ENCODE measurements around the gene ARHGDIA. TPM values are rescaled to one million over a fixed set of nuclear protein-coding genes. Genes with fewer than 3 reads are reported as not detected.

The ARHGDIA gene
- total and polyA plus RNA-seq, 12 donors, result 89.9 to 263 (median 110) TPM

GRCh38 chr17:81846743-81847689 is 24.1 kb downstream of the ARHGDIA start:
- no peak for ATAC-seq
- WGBS, 2 donors, result 80 to 85% methylated on average over 24 of the region's 24 CpGs
- H3K4me3 ChIP-seq, result no peak overlapping the region
- H3K9me3 ChIP-seq, result no peaks in the 10 kb centered on the region
- no peak for TF ChIP-seq CTCF (IDR thresholded peaks at IDR 0.05)
- H3K27ac ChIP-seq, result no peak overlapping the region
- intact Hi-C loops (cut with DNase I), result no loop called here
- peaks cover 22 to 99% (median 65%) of the 10 kb centered on the region in 9 donors for H3K36me3 ChIP-seq
- H3K27me3 ChIP-seq, result no peaks in the 10 kb centered on the region
- no peak for DNase-seq
- H3K4me1 ChIP-seq, result no peaks in the 10 kb centered on the region

GRCh38 chr17:81845881-81846742 is 25.0 kb downstream of the ARHGDIA start:
- 94 to 95% methylated on average over 38 of the region's 38 CpGs for WGBS, 2 donors

GRCh38 chr17:81845361-81845760 is 25.8 kb downstream of the ARHGDIA start:
- TF ChIP-seq CTCF (IDR thresholded peaks at IDR 0.05), result no peak
- Histone ChIP-seq H3K27me3 (no peaks in the 10 kb centered on the region), H3K4me3 (no peak overlapping the region), H3K27ac (no peak overlapping the region), H3K9me3 (no peaks in the 10 kb centered on the region), H3K36me3 (peaks cover 21 to 83% (median 57%) of the 10 kb centered on the region in 9 donors), H3K4me1 (peaks cover 0 to 14% (median 9%) of the 10 kb centered on the region in 9 donors)
- 86 to 92% methylated on average over 13 of the region's 13 CpGs for WGBS, 2 donors
- intact Hi-C loops (cut with DNase I), result no loop called here
- no peak for ATAC-seq
- no peak for DNase-seq

More at GRCh38 chr17:81845881-81846742, 25.0 kb downstream of the ARHGDIA start:
- intact Hi-C loops (cut with DNase I), result no loop called here
- H3K27me3 ChIP-seq, result no peaks in the 10 kb centered on the region
- no peak overlapping the region for H3K4me3 ChIP-seq
- H3K27ac ChIP-seq, result no peak overlapping the region
- DNase-seq (no peak), ATAC-seq (peak in 1 of 8 donors; percentile 29)
- no peaks in the 10 kb centered on the region for H3K9me3 ChIP-seq
- H3K36me3 ChIP-seq, result peaks cover 21 to 90% (median 61%) of the 10 kb centered on the region in 9 donors
- peaks cover 0 to 7% (median 5%) of the 10 kb centered on the region in 9 donors for H3K4me1 ChIP-seq
- no peak for TF ChIP-seq CTCF (IDR thresholded peaks at IDR 0.05)

- WGBS, 2 donors, result 83 to 90% methylated on average over 13 of the region's 13 CpGs
- ATAC-seq, result no peak
- DNase-seq, result no peak
- Histone ChIP-seq H3K4me1 (peaks cover 0 to 17% (median 9%) of the 10 kb centered on the region in 9 donors), H3K36me3 (peaks cover 21 to 78% (median 56%) of the 10 kb centered on the region in 9 donors), H3K9me3 (no peaks in the 10 kb centered on the region), H3K4me3 (no peak overlapping the region), H3K27me3 (no peaks in the 10 kb centered on the region), H3K27ac (no peak overlapping the region)
- intact Hi-C loops (cut with DNase I), result no loop called here
- no peak for TF ChIP-seq CTCF (IDR thresholded peaks at IDR 0.05)
Observed at GRCh38 chr17:81844887-81845286, 26.2 kb downstream of the ARHGDIA start.

All from heart right ventricle (tissue), 16 donors.